ENCODE measurements around the gene SH3PXD2A. TPM values are rescaled to one million over a fixed set of nuclear protein-coding genes. Genes with fewer than 3 reads are reported as not detected.

SH3PXD2A gene
- total and polyA plus RNA-seq, 9 of the 15 experiments (the other 6 are each of a cell fraction or from before 2014, with no cell fraction given): 0.41 to 9.3 (median 2.5) TPM

- TF ChIP-seq ZNF407 (IDR thresholded peaks at IDR 0.05; ENCODE audit: low read depth): no peak
- TF ChIP-seq CHD4 (IDR thresholded peaks at IDR 0.05; ENCODE audit: insufficient read depth, insufficient replicate concordance, low read depth, low read length, poor library complexity, severe bottlenecking): no peak
- TF ChIP-seq ZNF586 (CRISPR knock-in tag; conservative IDR thresholded peaks at IDR 0.05): no peak
- no peak for TF ChIP-seq ID3 (CRISPR knock-in tag; IDR thresholded peaks at IDR 0.05)
- TF ChIP-seq ID3 (tag; IDR thresholded peaks at IDR 0.05): no peak
- no peak for TF ChIP-seq RCOR1 (IDR thresholded peaks at IDR 0.05; ENCODE audit: borderline replicate concordance in 1 of 2, low read depth in 2 of 2, low read length in 2 of 2)
- no peak for TF ChIP-seq HLTF (IDR thresholded peaks at IDR 0.05)
Measured at GRCh38 chr10:103750836-103751235, 104.5 kb downstream of the SH3PXD2A start (continued).

All from K562 (cell line).